Erythroblast (primary cell): Measurements from ENCODE around the gene ITPRIP.

ENCODE experiments used
- GATA1 ChIP-seq: IDR thresholded peaks from 2 replicates; pipeline ENCODE4 v1.6.1; 2011; ENCODE audit warnings: low read depth, mild to moderate bottlenecking, control low read depth, low read length, moderate library complexity
- POLR2A ChIP-seq: IDR thresholded peaks from 2 replicates; pipeline ENCODE4 v1.6.1; 2011; ENCODE audit warnings: mild to moderate bottlenecking, low read length

- no peak for TF ChIP-seq POLR2A
- no peak for TF ChIP-seq GATA1
Observed at GRCh38 chr10:104342941-104343411, 4.7 kb upstream of the ITPRIP start.
